HepG2 (cell line): ENCODE measurements around the gene RETREG2. TPM values are rescaled to one million over a fixed set of nuclear protein-coding genes. Genes with fewer than 3 reads are reported as not detected.

Experiments used
- ELF3 ChIP-seq: IDR thresholded peaks from 2 replicates; pipeline ENCODE4 v1.6.1; 2016; ENCODE audit warnings: missing genetic modification reagents, missing compliant biosample characterization
- HNRNPK ChIP-seq: fragments of 200-400 bp; formaldehyde crosslinking; IDR thresholded peaks from 2 replicates; pipeline ENCODE4 v1.6.1; 2018; ENCODE audit warnings: low read length, low read depth, moderate library complexity, mild to moderate bottlenecking; ENCODE audit not compliant: poor library complexity, severe bottlenecking
- NFKBIZ ChIP-seq: IDR thresholded peaks from 2 replicates; pipeline ENCODE4 v1.6.1; 2018; ENCODE audit warnings: missing genetic modification reagents, missing compliant biosample characterization
- RORA ChIP-seq: sonication (generic); formaldehyde crosslinking; IDR thresholded peaks from 2 replicates; pipeline ENCODE4 v1.5.0; 2020; ENCODE audit warnings: mild to moderate bottlenecking, missing genetic modification reagents, moderate library complexity
- STAT5B ChIP-seq: sonication (generic); formaldehyde crosslinking; IDR thresholded peaks from 2 replicates; pipeline ENCODE4 v1.4.0; 2020; ENCODE audit warnings: missing genetic modification reagents
- ZNF234 ChIP-seq: sonication (generic); formaldehyde crosslinking; conservative IDR thresholded peaks from 2 replicates; pipeline ENCODE4 v1.5.1; 2020; ENCODE audit warnings: mild to moderate bottlenecking, missing genetic modification reagents
- ZNF260 ChIP-seq: sonication (generic); formaldehyde crosslinking; IDR thresholded peaks from 2 replicates; pipeline ENCODE4 v1.4.0; 2020; ENCODE audit warnings: missing genetic modification reagents, low read depth, mild to moderate bottlenecking, borderline replicate concordance
- ZNF674 ChIP-seq: sonication (generic); formaldehyde crosslinking; IDR thresholded peaks from 2 replicates; pipeline ENCODE4 v1.5.0; 2020; ENCODE audit warnings: low read depth, mild to moderate bottlenecking, missing genetic modification reagents
- ZNF850 ChIP-seq: sonication (generic); formaldehyde crosslinking; conservative IDR thresholded peaks from 2 replicates; pipeline ENCODE4 v1.9.0; 2021; ENCODE audit warnings: mild to moderate bottlenecking, missing genetic modification reagents
- polyA plus RNA-seq, 8 experiments: library from polyadenylated mRNA; depleted of rRNA in 3 of 8; stranded (reverse) in 7 of 8; unstranded in 1 of 8; fragments of >200 nt; fragmentation: Illumina TruSeq in 4 of 8; extraction: Trizol in 4 of 8; gene quantifications; 2 replicates each; pipeline versions ENCODE4 v1.2.1 to v1.2.3, GENCODE V29; 2011 to 2016; ENCODE audit warnings: low read depth in 4 of 8, missing spikeins in 1 of 8, mixed read lengths in 1 of 8; ENCODE audit not compliant: insufficient read depth in 1 of 8
- total RNA-seq, 5 experiments: library from RNA; depleted of rRNA; stranded (reverse); fragments of >200 nt; fragmentation: Illumina TruSeq; extraction: Trizol; gene quantifications; 2 replicates each; pipeline ENCODE4 v1.2.3, GENCODE V29; 2016; ENCODE audit warnings: low read depth in 1 of 5
- TF ChIP-seq, protein P1 (sequence below): sonication (generic); formaldehyde crosslinking; IDR thresholded peaks from 2 replicates; pipeline ENCODE4 v1.4.0; 2020; ENCODE audit warnings: missing genetic modification reagents
- TF ChIP-seq, protein P2 (sequence below): sonication (generic); formaldehyde crosslinking; IDR thresholded peaks from 2 replicates; pipeline ENCODE4 v1.4.0; 2020; ENCODE audit warnings: missing genetic modification reagents, mild to moderate bottlenecking, borderline replicate concordance
- TF ChIP-seq, protein P3 (sequence below): sonication (generic); formaldehyde crosslinking; IDR thresholded peaks from 2 replicates; pipeline ENCODE4 v1.4.0; 2020; ENCODE audit warnings: missing genetic modification reagents
- TF ChIP-seq, protein P4 (sequence below): sonication (generic); formaldehyde crosslinking; IDR thresholded peaks from 2 replicates; pipeline ENCODE4 v1.5.0; 2020; ENCODE audit warnings: missing genetic modification reagents
- TF ChIP-seq, protein P5 (sequence below): sonication (generic); formaldehyde crosslinking; IDR thresholded peaks from 2 replicates; pipeline ENCODE4 v1.5.0; 2020; ENCODE audit warnings: mild to moderate bottlenecking, missing genetic modification reagents
- TF ChIP-seq, protein P6 (sequence below): IDR thresholded peaks from 2 replicates; pipeline ENCODE4 v1.6.1; 2016; ENCODE audit warnings: mild to moderate bottlenecking
- TF ChIP-seq, protein P7 (sequence below): IDR thresholded peaks from 2 replicates; pipeline ENCODE4 v1.6.1; 2016; ENCODE audit warnings: low read depth, control low read depth

RETREG2 gene
- total and polyA plus RNA-seq, 2 of the 13 experiments (the other 11 are each of a cell fraction or from before 2014, with no cell fraction given), result 86.0 to 134 TPM

DNA sequence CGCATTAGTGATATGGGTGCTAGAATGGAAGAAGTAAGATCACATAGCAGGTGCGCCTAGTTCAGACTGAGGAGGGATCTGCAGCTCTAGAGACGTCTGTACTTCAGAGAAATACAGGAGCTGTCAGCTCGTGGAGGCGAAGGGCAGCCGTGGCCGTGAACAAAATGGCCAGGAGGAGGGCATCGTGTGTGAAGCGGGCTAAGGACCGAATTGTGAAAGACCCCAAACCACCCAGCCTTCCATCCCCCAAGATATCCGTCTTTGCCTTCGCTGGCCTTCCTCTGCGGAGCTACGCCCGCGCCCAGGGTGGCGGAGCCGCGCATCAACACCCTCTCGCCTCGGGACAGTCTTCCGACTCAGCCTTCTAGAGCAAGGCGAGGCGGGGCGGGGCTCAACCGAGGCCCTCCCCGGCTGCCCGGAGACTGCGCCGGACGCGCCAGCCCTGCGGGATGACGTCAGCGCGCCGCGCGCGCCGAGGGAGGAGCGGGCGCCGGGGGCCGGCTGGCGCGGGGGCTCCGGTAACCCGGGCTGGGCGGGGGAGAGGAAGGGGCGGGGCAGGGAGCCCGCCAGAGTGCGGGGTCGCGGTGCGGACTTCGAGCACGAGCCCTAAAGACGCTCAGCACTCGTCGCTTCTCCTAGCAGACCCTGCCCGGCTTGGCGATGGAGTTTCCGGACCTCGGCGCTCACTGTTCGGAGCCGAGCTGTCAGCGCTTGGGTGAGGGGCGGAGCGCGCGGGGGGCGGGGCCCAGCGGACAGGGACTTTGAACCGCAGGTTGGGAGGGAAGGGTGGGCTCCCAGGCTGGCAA, 28.5 kb downstream of the RETREG2 start, which contains the start of gene ZFAND2B (continued):
- TF ChIP-seq RORA (no peak), HNRNPK (peak; percentile 83), ELF3 (CRISPR knock-in tag) (peak; percentile 72), NFKBIZ (CRISPR knock-in tag) (peak; percentile 66; the same call in 1 of the 2 replicates), ZNF674 (CRISPR knock-in tag) (no peak), STAT5B (CRISPR knock-in tag) (no peak), ZNF260 (CRISPR knock-in tag) (no peak), ZNF234 (CRISPR knock-in tag) (no peak), ZNF850 (CRISPR knock-in tag) (no peak)
- TF ChIP-seq, protein P1, sequence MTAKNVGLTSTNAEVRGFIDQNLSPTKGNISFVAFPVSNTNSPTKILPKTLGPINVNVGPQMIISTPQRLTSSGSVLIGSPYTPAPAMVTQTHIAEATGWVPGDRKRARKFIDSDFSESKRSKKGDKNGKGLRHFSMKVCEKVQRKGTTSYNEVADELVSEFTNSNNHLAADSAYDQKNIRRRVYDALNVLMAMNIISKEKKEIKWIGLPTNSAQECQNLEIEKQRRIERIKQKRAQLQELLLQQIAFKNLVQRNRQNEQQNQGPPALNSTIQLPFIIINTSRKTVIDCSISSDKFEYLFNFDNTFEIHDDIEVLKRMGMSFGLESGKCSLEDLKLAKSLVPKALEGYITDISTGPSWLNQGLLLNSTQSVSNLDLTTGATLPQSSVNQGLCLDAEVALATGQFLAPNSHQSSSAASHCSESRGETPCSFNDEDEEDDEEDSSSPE (CRISPR knock-in tag), result peak; percentile 36; the same call in 1 of the 2 replicates
- TF ChIP-seq, protein P2, sequence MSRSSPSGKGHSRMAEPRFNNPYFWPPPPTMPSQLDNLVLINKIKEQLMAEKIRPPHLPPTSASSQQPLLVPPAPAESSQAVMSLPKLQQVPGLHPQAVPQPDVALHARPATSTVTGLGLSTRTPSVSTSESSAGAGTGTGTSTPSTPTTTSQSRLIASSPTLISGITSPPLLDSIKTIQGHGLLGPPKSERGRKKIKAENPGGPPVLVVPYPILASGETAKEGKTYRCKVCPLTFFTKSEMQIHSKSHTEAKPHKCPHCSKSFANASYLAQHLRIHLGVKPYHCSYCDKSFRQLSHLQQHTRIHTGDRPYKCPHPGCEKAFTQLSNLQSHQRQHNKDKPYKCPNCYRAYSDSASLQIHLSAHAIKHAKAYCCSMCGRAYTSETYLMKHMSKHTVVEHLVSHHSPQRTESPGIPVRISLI (CRISPR knock-in tag), result no peak; the same call in 1 of the 2 replicates
- TF ChIP-seq, protein P3, sequence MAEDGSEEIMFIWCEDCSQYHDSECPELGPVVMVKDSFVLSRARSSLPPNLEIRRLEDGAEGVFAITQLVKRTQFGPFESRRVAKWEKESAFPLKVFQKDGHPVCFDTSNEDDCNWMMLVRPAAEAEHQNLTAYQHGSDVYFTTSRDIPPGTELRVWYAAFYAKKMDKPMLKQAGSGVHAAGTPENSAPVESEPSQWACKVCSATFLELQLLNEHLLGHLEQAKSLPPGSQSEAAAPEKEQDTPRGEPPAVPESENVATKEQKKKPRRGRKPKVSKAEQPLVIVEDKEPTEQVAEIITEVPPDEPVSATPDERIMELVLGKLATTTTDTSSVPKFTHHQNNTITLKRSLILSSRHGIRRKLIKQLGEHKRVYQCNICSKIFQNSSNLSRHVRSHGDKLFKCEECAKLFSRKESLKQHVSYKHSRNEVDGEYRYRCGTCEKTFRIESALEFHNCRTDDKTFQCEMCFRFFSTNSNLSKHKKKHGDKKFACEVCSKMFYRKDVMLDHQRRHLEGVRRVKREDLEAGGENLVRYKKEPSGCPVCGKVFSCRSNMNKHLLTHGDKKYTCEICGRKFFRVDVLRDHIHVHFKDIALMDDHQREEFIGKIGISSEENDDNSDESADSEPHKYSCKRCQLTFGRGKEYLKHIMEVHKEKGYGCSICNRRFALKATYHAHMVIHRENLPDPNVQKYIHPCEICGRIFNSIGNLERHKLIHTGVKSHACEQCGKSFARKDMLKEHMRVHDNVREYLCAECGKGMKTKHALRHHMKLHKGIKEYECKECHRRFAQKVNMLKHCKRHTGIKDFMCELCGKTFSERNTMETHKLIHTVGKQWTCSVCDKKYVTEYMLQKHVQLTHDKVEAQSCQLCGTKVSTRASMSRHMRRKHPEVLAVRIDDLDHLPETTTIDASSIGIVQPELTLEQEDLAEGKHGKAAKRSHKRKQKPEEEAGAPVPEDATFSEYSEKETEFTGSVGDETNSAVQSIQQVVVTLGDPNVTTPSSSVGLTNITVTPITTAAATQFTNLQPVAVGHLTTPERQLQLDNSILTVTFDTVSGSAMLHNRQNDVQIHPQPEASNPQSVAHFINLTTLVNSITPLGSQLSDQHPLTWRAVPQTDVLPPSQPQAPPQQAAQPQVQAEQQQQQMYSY (CRISPR knock-in tag), result no peak
- TF ChIP-seq, protein P4, sequence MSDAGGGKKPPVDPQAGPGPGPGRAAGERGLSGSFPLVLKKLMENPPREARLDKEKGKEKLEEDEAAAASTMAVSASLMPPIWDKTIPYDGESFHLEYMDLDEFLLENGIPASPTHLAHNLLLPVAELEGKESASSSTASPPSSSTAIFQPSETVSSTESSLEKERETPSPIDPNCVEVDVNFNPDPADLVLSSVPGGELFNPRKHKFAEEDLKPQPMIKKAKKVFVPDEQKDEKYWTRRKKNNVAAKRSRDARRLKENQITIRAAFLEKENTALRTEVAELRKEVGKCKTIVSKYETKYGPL, result no peak
- TF ChIP-seq, protein P5, sequence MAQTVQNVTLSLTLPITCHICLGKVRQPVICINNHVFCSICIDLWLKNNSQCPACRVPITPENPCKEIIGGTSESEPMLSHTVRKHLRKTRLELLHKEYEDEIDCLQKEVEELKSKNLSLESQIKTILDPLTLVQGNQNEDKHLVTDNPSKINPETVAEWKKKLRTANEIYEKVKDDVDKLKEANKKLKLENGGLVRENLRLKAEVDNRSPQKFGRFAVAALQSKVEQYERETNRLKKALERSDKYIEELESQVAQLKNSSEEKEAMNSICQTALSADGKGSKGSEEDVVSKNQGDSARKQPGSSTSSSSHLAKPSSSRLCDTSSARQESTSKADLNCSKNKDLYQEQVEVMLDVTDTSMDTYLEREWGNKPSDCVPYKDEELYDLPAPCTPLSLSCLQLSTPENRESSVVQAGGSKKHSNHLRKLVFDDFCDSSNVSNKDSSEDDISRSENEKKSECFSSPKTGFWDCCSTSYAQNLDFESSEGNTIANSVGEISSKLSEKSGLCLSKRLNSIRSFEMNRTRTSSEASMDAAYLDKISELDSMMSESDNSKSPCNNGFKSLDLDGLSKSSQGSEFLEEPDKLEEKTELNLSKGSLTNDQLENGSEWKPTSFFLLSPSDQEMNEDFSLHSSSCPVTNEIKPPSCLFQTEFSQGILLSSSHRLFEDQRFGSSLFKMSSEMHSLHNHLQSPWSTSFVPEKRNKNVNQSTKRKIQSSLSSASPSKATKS (CRISPR knock-in tag), result no peak
- TF ChIP-seq, protein P6, sequence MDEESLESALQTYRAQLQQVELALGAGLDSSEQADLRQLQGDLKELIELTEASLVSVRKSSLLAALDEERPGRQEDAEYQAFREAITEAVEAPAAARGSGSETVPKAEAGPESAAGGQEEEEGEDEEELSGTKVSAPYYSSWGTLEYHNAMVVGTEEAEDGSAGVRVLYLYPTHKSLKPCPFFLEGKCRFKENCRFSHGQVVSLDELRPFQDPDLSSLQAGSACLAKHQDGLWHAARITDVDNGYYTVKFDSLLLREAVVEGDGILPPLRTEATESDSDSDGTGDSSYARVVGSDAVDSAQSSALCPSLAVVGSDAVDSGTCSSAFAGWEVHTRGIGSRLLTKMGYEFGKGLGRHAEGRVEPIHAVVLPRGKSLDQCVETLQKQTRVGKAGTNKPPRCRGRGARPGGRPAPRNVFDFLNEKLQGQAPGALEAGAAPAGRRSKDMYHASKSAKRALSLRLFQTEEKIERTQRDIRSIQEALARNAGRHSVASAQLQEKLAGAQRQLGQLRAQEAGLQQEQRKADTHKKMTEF (CRISPR knock-in tag), result peak; percentile 62
- TF ChIP-seq, protein P7, sequence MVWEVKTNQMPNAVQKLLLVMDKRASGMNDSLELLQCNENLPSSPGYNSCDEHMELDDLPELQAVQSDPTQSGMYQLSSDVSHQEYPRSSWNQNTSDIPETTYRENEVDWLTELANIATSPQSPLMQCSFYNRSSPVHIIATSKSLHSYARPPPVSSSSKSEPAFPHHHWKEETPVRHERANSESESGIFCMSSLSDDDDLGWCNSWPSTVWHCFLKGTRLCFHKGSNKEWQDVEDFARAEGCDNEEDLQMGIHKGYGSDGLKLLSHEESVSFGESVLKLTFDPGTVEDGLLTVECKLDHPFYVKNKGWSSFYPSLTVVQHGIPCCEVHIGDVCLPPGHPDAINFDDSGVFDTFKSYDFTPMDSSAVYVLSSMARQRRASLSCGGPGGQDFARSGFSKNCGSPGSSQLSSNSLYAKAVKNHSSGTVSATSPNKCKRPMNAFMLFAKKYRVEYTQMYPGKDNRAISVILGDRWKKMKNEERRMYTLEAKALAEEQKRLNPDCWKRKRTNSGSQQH (CRISPR knock-in tag), result peak; percentile 75; the same call in 1 of the 2 replicates
